Heart right ventricle (tissue), 16 donors: Measurements from ENCODE around the gene RHOT2. TPM values are rescaled to one million over a fixed set of nuclear protein-coding genes. Genes with fewer than 3 reads are reported as not detected.
A peak's percentile ranks its signal among the peaks of the same experiment; 100 is the strongest.

Experiments used
- ATAC-seq, 8 donors: fragments of 200-7000 bp; cut with Tn5 transposase; one replicate each; pipeline ENCODE4 v1.9.1; 2020; ENCODE audit warnings: mild to moderate bottlenecking in 8 of 8, moderate library complexity in 8 of 8, moderate number of reproducible peaks in 1 of 8
- DNase-seq, 2 donors: peaks; one replicate each; pipeline ENCODE4 v3.0.0-alpha.2; 2020
- H3K27ac ChIP-seq, 10 donors: fragments of 200-600 bp; sonication (generic) in 2 of 10; one replicate each; pipeline versions ENCODE4 v1.5.0 to v1.8.0; 2020 to 2022; ENCODE audit warnings: mild to moderate bottlenecking in 3 of 10
- H3K27me3 ChIP-seq, 7 donors: fragments of 200-600 bp; one replicate each; pipeline ENCODE4 v1.8.0; 2021 to 2022; ENCODE audit warnings: mild to moderate bottlenecking in 2 of 7
- H3K36me3 ChIP-seq, 9 donors: fragments of 200-600 bp; sonication (generic) in 1 of 9; one replicate each; pipeline versions ENCODE4 v1.5.0 to v1.8.0; 2020 to 2022; ENCODE audit warnings: mild to moderate bottlenecking in 2 of 9
- H3K4me1 ChIP-seq, 9 donors: fragments of 200-600 bp; sonication (generic) in 1 of 9; one replicate each; pipeline versions ENCODE4 v1.5.0 to v1.8.0; 2020 to 2022; ENCODE audit warnings: mild to moderate bottlenecking in 4 of 9
- H3K4me3 ChIP-seq, 10 donors: fragments of 200-600 bp; sonication (generic) in 2 of 10; one replicate each; pipeline versions ENCODE4 v1.5.0 to v1.8.0; 2020 to 2022; ENCODE audit warnings: mild to moderate bottlenecking in 7 of 10, moderate library complexity in 2 of 10
- H3K9me3 ChIP-seq, 11 donors: fragments of 200-600 bp in 10 of 11; sonication (generic) in 2 of 11; one replicate each; pipeline versions ENCODE4 v1.5.0 to v1.8.0; 2013 to 2022; ENCODE audit warnings: mild to moderate bottlenecking in 2 of 11, control low read depth in 1 of 11, moderate library complexity in 1 of 11
- WGBS, 2 donors: extraction: QIAGEN DNeasy Blood & Tissue Kit; methylation state at CpG; one replicate each; pipeline ENCODE4 v1.1.7; 2013; ENCODE audit warnings: inconsistent platforms in 1 of 2; 5-methylcytosine and 5-hydroxymethylcytosine counted together
- intact Hi-C, 10 donors: fragments of 100-400 bp; cut with DNase I; formaldehyde crosslinking; loops; one replicate each; pipeline versions ENCODE4 v1.11.1 to v1.14.2; 2022
- polyA plus RNA-seq, 2 donors: library from polyadenylated mRNA; stranded (reverse); fragments of 200-250 nt; gene quantifications; one replicate each; pipeline ENCODE4 v1.2.3, GENCODE V29; 2013
- total RNA-seq, 10 donors: library from RNA; stranded (reverse); fragmentation: NEBNext Ultra II Directional in 3 of 10; extraction: Animal tissue kit (Norgen Biotek cat#: 25700) in 3 of 10; gene quantifications; one replicate each; pipeline versions ENCODE4 v1.2.1 to v1.2.4, GENCODE V29; 2021 to 2023
- TF ChIP-seq, protein P1 (sequence below), 9 donors: fragments of 200-600 bp; sonication (generic) in 2 of 9; IDR thresholded peaks; one replicate each; pipeline versions ENCODE4 v1.5.0 to v1.8.0; 2021 to 2022; ENCODE audit warnings: antibody characterized with exemption in 9 of 9, mild to moderate bottlenecking in 5 of 9, moderate library complexity in 1 of 9
- donor health status: Arrhythmogenic right ventricular cardiomyopathy.
- donor health status: ischemic (EF 13 %, LVEDD 7.1; RV severe dilation, severe dysfunction).
- donor health status: healthy with polysubstance abuse.
- donor health status: DM: no; HTN: yes; CAD: no.
- donor health status: DM: no; HTN: no; CAD: no.
- donor health status: ischemic (EF 25% LVEDD 6.9; RV normal size, moderate dysfunction).
- donor health status: ischemic (EF 25% LVEDD 5.7; RV mildly dilated, moderate dysfunction).
- donor health status: healthy.
- donor health status: DM: yes; HTN: yes; CAD: no.
- donor health status: Ischemic cardiomyopathy.
- donor health status: ischemic (EF 35%, LVEDD 5.7; RV mildly dilated, moderate dysfunction).
- donor health status: nonischemic (EF 11% LVEDD 7.7; RV severe dilation, severe dysfunction).
- donor health status: DM: yes; HTN: yes; CAD: no.
- donor health status: PGD.
- donor health status: ischemic (EF 29% LVEDD 5.4; RV normal size, mild dysfunction).
- donor health status: nonischemic (EF 23%, LVEDD 6.1; RV moderate dilation, normal function).

RHOT2 gene
- total and polyA plus RNA-seq, 12 donors = 66.8 to 261 (median 92.6) TPM

DNA sequence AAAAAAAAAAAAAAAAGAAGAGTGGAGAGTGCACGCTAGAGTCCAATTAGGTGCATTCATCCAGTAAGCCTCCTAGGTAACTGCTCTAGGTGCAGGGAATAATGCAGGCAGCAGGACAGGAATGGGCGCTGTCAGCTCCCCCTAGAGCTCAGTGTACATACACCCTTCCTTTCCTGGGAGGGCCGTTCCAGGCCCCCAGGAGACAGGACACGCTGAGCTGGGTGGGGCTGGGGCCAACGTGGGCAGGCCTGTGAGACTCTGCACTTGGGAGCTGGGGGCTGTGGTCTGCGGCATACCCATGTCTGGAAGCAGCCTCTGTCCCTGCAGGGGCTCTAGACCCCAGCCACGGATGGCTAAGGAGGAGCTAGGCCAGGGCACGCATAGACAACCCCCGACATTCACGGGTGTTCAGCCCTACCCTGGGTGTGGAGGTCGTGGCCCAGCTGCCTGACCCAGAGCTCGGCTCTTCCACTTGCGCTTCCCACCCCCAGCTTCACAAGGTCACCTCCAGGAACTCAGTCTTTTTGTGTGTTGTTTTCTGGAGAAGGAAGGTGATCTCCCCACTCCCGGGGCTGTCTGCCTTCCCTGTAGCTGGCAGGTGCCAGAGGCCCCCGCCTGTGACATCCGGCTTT, 52.0 kb downstream of the RHOT2 start:
- H3K27me3 ChIP-seq = peaks cover 0 to 19% (median 0%) of the 10 kb centered on the region in 7 donors
- DNase-seq (no peak), ATAC-seq (peak in 3 of 8 donors; percentile 10 to 22 (median 16))
- peaks cover 0 to 7% (median 0%) of the 10 kb centered on the region in 9 donors for H3K36me3 ChIP-seq
- H3K4me1 ChIP-seq = peaks cover 18 to 52% (median 38%) of the 10 kb centered on the region in 9 donors
- WGBS, 2 donors = 6 to 7% methylated on average over 16 of the region's 16 CpGs
- intact Hi-C loops = loop anchor here in 3 of 10 donors (2.0 to 10.0 kb wide), 2 partner anchors 39 to 335 kb away; partner anchors contain the start of gene STUB1 (in 1 of the 3)
- H3K4me3 ChIP-seq = peak overlapping the region; percentile 64 to 99 (median 84)
- TF ChIP-seq, protein P1, sequence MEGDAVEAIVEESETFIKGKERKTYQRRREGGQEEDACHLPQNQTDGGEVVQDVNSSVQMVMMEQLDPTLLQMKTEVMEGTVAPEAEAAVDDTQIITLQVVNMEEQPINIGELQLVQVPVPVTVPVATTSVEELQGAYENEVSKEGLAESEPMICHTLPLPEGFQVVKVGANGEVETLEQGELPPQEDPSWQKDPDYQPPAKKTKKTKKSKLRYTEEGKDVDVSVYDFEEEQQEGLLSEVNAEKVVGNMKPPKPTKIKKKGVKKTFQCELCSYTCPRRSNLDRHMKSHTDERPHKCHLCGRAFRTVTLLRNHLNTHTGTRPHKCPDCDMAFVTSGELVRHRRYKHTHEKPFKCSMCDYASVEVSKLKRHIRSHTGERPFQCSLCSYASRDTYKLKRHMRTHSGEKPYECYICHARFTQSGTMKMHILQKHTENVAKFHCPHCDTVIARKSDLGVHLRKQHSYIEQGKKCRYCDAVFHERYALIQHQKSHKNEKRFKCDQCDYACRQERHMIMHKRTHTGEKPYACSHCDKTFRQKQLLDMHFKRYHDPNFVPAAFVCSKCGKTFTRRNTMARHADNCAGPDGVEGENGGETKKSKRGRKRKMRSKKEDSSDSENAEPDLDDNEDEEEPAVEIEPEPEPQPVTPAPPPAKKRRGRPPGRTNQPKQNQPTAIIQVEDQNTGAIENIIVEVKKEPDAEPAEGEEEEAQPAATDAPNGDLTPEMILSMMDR (IDR thresholded peaks at IDR 0.05) = peak in 1 of 9 donors; percentile 14
- peak overlapping the region; percentile 44 to 97 (median 94) for H3K27ac ChIP-seq
- H3K9me3 ChIP-seq = no peaks in the 10 kb centered on the region

DNA sequence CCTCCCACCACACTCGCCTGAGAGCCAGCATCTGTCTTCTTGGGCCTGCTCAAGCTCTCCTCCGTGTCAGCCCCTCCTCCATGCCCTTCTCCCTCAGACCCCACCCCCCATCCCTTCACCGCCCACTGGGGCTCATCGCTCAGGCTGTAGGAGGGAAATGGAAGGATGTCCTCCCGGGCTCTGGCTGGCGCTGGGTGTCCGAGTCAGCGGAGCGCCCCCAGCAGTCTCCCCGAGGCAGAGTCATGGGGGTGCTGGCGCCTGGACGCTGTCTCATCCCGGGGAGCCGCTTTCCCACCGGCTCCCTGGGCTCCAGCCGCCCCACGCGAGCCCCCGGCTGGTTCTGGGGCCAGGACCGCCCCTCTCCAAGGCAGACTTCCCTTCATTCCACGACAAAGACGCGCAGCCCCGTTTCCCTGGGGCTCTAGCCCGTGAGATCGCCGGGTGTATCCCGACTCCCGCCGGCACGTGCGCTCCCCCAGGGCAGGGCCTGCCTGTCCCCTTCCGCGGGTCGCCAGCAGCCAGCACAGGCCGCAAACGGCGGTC, 52.6 kb downstream of the RHOT2 start:
- Histone ChIP-seq H3K4me3 (peak overlapping the region; percentile 64 to 99 (median 84)), H3K9me3 (no peaks in the 10 kb centered on the region), H3K36me3 (peaks cover 0 to 7% (median 0%) of the 10 kb centered on the region in 9 donors), H3K27me3 (peaks cover 0 to 15% (median 0%) of the 10 kb centered on the region in 7 donors), H3K27ac (peak overlapping the region; percentile 44 to 97 (median 94)), H3K4me1 (peaks cover 18 to 52% (median 38%) of the 10 kb centered on the region in 9 donors)
- 0% methylated on average over 38 of the region's 38 CpGs for WGBS, 2 donors
- intact Hi-C loops = loop anchor here in 1 of 10 donors (2.0 kb wide), 1 partner anchor 40 kb away; the partner anchor contains the start of gene STUB1
- ATAC-seq (peak; percentile 49 to 79 (median 62)), DNase-seq (peak in 1 of 2 donors; percentile 66)
- TF ChIP-seq, protein P1 (IDR thresholded peaks at IDR 0.05) = peak in 3 of 9 donors; percentile 14 to 31 (median 29)

DNA sequence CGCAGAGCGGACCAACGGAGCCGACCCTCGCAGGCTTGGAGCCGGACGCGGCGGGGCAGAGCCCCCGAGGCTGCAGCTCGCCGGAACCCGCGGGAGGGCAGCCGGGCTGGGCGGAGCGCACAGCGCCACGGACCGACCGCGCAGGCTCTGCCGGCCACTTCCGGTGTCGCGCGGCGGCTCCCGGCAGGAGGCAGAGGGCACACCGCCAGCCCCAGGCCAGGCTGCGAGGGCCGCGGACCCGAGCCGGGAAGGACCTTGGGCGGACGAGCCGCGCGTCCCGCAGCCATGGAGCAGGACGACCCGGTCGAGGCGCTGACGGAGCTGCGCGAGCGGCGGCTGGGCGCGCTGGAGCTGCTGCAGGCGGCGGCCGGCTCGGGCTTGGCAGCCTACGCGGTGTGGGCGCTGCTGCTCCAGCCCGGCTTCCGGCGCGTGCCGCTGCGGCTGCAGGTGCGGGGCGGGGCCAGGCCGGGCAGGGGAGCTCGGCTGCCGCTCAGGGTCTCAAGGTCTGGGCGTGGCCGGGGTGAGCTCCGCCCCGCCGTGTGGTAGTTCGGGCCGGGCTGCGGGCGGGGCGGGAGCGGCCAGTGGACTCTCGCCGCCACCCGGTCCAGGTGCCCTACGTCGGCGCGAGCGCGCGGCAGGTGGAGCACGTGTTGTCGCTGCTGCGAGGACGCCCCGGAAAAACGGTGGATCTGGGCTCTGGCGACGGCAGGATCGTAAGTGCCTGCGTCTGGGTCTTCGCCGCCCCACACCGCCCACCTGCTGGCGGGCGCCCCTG, 53.2 kb downstream of the RHOT2 start, which contains the start of gene ANTKMT:
Gene ANTKMT, plus strand, starts transcription at position 157 of the 775 bp plus-strand sequence. Its CDS starts 129 bp downstream, at position 286.
- Histone ChIP-seq H3K27ac (peak within 1 kb of the TSS; percentile 44 to 97 (median 94)), H3K4me1 (peaks cover 14 to 48% (median 34%) of the 10 kb centered on the region in 9 donors), H3K9me3 (no peaks in the 10 kb centered on the region), H3K36me3 (peaks cover 0 to 7% (median 0%) of the 10 kb centered on the region in 9 donors), H3K4me3 (peak within 1 kb of the TSS; percentile 64 to 99 (median 84)), H3K27me3 (peaks cover 0 to 15% (median 4%) of the 10 kb centered on the region in 7 donors)
- DNase-seq (peak; percentile 68 to 82), ATAC-seq (peak; percentile 71 to 91 (median 80))
- TF ChIP-seq, protein P1 (IDR thresholded peaks at IDR 0.05) = peak in 2 of 9 donors; percentile 16 to 35
- WGBS, 2 donors = 7 to 13% methylated on average over 55 to 106 of the region's 106 CpGs
- intact Hi-C loops = loop anchor here in 1 of 10 donors (2.0 kb wide), 1 partner anchor 40 kb away; the partner anchor contains the start of gene STUB1
